Astrocyte of the cerebellum (primary cell): ENCODE measurements around the gene TMEM98.
A peak's percentile ranks its signal among the peaks of the same experiment; 100 is the strongest.
"Not testable (repeated sequence)": the region's sequence is repeated elsewhere in the genome, so short reads cannot be mapped to it uniquely, and the experiment has no call there.

ENCODE experiments used
- DNase-seq: peaks from one replicate; pipeline ENCODE4 v3.0.0-alpha.2; 2011; ENCODE audit warnings: low read depth
- H3K4me3 ChIP-seq: 2 replicates; pipeline ENCODE4 v1.5.1; 2011; ENCODE audit warnings: mild to moderate bottlenecking, low read depth, low read length, moderate library complexity
- CTCF ChIP-seq: IDR thresholded peaks from 2 replicates; pipeline ENCODE4 v1.5.1; 2012; ENCODE audit warnings: low read length, low read depth, moderate library complexity, mild to moderate bottlenecking; ENCODE audit errors: missing control alignments
- in situ Hi-C: cut with HindIII; loops from 2 replicates; pipeline ENCODE4 v1.10.0; 2017; ENCODE audit warnings: low sequenced_read_pairs

Gene TMEM98, protein sequence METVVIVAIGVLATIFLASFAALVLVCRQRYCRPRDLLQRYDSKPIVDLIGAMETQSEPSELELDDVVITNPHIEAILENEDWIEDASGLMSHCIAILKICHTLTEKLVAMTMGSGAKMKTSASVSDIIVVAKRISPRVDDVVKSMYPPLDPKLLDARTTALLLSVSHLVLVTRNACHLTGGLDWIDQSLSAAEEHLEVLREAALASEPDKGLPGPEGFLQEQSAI

DNA sequence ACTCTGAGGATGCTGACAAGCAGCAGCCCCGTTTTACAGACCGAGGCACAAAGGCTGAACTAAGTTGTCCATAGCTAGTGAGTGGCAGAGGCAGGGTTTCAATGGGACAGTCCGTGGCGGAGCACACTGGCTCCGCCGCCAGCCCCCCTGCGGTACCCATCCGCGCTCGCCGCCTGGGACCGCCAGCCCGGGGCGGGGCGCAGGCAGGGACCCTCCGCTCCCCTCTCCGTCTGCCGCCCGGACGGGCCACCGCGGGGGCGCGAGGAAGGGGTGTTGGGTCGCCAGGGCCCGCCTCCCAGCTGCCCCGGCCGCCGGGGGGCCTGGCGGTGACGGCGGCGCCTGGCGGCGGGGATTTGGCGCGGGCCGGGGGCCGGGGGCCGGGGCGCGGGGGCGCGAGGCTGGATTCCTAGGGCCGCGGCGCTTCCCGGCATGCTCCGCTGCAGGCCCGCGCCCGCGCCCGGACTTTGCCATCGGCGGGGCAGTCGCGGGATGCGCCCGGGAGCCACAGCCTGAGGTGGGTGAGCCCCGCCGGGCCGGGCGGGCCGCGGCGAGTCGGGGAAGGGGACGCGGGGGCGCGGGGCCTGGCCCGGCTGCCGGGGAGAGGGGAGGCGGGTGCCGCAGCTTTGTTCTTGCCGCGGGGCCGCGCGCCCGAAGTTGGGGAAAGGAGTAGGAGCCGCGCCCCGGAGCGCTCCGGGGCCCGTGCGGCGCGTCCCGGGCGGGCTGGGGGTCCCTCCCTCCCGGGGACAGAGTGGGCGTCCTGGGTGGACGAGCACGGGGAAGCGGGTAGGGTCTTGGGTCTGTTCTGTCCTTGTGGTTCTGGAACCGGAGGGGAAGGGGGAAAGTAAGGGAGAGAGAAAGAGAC, at the start of gene TMEM98:
TMEM98 (plus strand) TSS at position 430 of the 862 bp plus-strand sequence. CDS start 3,376 bp downstream, outside the sequence.
- no peak for DNase-seq
- in situ Hi-C loops: no loop called here
- peak within 1 kb of the TSS; percentile 56 for H3K4me3 ChIP-seq
- TF ChIP-seq CTCF: no peak

- DNase-seq: no peak
- in situ Hi-C loops: no loop called here
- H3K4me3 ChIP-seq: no peak overlapping the region
- TF ChIP-seq CTCF: no peak
Measured at GRCh38 chr17:32878211-32878610, 49.7 kb upstream of the TMEM98 start.

DNA sequence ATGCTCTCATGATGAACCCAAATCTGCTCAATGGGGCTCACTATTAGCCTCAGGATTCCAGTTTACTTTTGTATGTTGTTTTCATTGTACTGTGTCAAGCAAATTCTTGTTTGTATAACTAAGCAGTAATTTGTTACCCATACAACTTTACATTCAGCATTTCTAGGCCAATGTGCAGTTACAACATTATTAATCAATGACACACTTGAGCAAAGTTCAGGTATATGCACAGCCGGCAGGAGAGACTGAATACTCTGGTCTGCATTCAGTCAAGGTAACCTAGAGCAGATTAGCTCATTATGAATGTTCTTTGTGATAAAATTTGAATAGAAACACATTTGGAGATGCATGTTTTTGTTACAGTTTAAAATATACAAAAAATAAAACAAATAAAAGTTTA, 48.8 kb upstream of the TMEM98 start:
- in situ Hi-C loops: no loop called here
- DNase-seq: no peak
- no peak overlapping the region for H3K4me3 ChIP-seq
- TF ChIP-seq CTCF: no peak

DNA sequence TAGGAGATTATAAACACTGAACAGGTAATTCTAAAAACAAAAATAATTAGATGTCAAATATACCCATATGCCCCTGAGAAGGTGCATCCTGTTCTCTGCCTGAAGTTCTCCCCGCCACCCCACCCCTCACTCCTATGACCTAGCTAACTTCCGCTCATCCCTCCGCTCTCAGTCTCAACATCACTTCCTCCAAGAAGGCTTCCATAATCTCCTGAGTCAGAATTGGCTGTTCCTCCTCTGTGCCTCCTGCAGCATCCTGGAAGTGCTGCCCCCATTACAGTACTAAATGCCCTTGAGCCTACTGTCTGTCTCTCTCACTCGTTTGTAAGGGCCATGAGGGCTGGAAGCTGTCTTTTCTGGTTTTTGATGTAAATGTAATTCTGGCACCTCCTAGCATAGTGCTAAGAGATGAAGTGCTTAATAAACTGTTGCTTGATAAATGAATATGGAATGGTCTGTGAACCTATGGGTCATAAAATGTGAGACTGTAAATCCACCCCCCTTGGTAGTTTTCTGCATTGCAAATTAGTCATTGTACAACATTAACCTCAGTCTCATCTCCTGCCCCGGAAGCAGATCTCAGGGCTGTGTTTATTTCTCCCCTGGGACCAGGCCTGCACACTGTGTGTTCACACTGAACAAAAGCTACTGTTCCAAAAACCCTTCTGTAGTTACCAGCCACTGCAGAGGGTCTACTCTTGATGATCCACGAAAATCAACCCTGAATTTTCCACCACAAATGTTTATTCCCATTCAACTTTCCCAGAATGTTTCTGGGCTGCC, 47.1 kb upstream of the TMEM98 start:
- in situ Hi-C loops: no loop called here
- no peak for DNase-seq
- TF ChIP-seq CTCF: no peak
- H3K4me3 ChIP-seq: no peak overlapping the region

GRCh38 chr17:32882029-32882428, 45.9 kb upstream of the TMEM98 start:
- no peak for TF ChIP-seq CTCF
- no peak overlapping the region for H3K4me3 ChIP-seq
- no peak for DNase-seq
- in situ Hi-C loops: no loop called here

- no peak overlapping the region for H3K4me3 ChIP-seq
- in situ Hi-C loops: no loop called here
- no peak for TF ChIP-seq CTCF
- DNase-seq: no peak
Measured at GRCh38 chr17:32882734-32883133, 45.2 kb upstream of the TMEM98 start.

GRCh38 chr17:32886951-32887350, 41.0 kb upstream of the TMEM98 start:
- in situ Hi-C loops, H3K4me3 ChIP-seq, DNase-seq: not testable (repeated sequence)

GRCh38 chr17:32887410-32887809, 40.5 kb upstream of the TMEM98 start:
- in situ Hi-C loops, H3K4me3 ChIP-seq, DNase-seq: not testable (repeated sequence)
